NT2/D1 (cell line): Measurements from ENCODE around the gene SLC24A3.

Source experiments
- SUZ12 ChIP-seq: IDR thresholded peaks from 2 replicates; pipeline ENCODE4 v1.6.1; 2011; ENCODE audit not compliant: insufficient read length, insufficient read depth; ENCODE audit errors: extremely low read depth
- YY1 ChIP-seq: IDR thresholded peaks from 2 replicates; pipeline ENCODE4 v1.6.1; 2011; ENCODE audit not compliant: insufficient read length, insufficient read depth
- ZNF274 ChIP-seq: IDR thresholded peaks from 2 replicates; pipeline ENCODE4 v1.6.1; 2011; ENCODE audit warnings: mild to moderate bottlenecking, low read depth, low read length

DNA sequence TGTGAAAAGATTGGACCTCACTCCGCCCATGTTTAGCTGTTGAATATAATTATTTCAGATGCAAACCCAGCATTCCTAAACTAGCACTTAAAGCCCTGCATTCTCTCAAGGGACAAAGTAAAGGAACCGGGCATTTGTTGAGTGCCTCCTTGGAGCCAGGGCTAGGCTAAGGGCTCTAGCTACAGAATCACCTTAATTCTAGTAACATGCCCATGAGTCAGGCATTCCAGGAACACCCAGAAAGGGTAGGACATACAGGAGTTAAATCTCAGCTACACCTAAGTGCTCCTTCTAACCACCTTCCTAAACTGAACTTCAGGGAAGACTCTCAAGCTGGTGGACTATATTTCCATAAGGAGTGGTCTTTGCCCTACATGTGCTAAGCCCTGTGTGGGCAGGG is 89.4 kb downstream of the SLC24A3 start:
- TF ChIP-seq SUZ12, result no peak
- TF ChIP-seq ZNF274, result no peak
- TF ChIP-seq YY1, result no peak
